Myocyte (in vitro differentiated cells): ENCODE results near the gene CDKL5. TPM values are rescaled to one million over a fixed set of nuclear protein-coding genes. Genes with fewer than 3 reads are reported as not detected.
"Not testable (repeated sequence)": the region's sequence is repeated elsewhere in the genome, so short reads cannot be mapped to it uniquely, and the experiment has no call there.

Source experiments
- DNase-seq: peaks from one replicate; pipeline ENCODE4 v3.0.0-alpha.2; 2012; ENCODE audit warnings: low read depth
- polyA plus RNA-seq: library from polyadenylated mRNA; unstranded; fragments of >200 nt; gene quantifications from one replicate; pipeline ENCODE4 v1.2.1, GENCODE V29; 2012; ENCODE audit warnings: missing spikeins
- total RNA-seq: library from RNA; depleted of rRNA; stranded (reverse); fragments of >200 nt; gene quantifications from 2 replicates; pipeline ENCODE4 v1.2.3, GENCODE V29; 2014

The CDKL5 gene
- 4.9 and 5.0 TPM in 2 replicates for total RNA-seq
- 1.3 TPM for polyA plus RNA-seq

- DNase-seq, result peak; percentile 95
These were observed at the start of gene CDKL5 for GRCh38 chrX:18425199-18426003. TSS of gene CDKL5 (plus strand) at chrX:18425608. CDS start at chrX:18507097, 81,489 bp downstream.

DNA sequence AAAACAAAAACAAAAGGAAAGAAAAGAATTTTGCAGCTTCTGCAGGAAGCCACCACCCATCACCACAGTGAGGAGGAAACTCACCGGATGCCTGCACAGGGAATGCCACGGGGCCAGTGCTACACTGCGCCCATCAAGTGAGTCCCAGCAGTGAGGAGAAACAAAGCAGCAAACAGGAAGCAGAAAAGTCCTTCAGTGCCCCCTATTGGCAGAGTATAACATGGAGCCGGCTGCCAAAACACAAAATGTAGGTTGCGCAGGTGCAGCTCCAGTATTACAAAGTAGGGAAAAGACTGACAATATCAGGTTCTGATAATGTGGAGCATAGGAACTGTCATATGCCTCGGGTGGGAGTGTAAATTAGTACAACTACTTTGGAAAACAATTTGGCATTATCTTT is 47.6 kb upstream of the CDKL5 start:
- DNase-seq, result peak; percentile 37

DNA sequence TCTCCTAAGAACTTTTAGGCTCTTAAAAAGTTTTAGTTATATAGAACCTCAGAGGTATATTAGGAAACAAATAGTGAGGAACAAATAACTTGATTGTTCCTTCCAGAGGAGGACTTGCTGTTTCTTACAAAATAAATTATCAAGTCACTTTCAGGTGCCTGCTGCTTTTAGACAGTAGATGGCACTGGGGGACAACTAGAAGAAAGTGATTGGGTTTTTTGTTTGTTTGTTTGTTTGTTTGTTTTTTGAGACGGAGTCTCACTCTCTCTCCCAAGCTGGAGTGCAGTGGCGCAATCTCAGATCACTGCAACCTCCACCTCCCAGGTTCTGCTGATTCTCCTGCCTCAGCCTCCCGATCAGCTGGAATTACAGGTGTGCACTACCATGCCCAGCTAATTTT is 35.4 kb upstream of the CDKL5 start:
- DNase-seq, result no peak

DNA sequence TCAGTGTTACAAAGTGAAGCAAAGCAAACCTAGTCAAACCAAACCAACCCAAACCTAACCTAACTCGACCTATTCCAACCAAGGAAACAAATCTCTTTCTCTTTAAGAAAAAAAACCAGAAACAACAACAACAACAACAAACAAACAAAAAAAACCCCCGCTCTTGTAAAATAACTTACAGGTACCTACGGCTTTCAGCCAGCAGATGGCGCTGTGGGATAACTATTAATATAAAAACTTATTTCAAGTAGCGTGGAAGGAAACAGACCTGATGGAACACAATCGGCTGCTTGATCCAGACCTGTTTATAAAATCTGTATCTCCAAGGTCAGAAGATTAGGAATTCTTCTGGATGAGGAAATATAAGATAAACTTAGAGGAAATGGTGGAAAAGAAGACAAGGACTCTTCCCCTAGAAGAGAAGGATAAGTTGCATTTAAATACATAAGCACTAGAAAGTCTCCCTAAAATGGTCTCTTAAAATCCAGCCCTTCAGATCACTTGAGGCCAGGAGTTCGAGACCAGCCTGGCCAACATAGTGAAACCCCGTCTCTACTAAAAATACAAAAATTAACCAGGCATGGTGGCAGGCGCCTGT is 34.4 kb upstream of the CDKL5 start:
- peak; percentile 43 for DNase-seq

GRCh38 chrX:18394477-18394876 is 30.9 kb upstream of the CDKL5 start:
- no peak for DNase-seq

- DNase-seq, result no peak
These were observed 23.6 kb upstream of the CDKL5 start for GRCh38 chrX:18401848-18402213.

DNA sequence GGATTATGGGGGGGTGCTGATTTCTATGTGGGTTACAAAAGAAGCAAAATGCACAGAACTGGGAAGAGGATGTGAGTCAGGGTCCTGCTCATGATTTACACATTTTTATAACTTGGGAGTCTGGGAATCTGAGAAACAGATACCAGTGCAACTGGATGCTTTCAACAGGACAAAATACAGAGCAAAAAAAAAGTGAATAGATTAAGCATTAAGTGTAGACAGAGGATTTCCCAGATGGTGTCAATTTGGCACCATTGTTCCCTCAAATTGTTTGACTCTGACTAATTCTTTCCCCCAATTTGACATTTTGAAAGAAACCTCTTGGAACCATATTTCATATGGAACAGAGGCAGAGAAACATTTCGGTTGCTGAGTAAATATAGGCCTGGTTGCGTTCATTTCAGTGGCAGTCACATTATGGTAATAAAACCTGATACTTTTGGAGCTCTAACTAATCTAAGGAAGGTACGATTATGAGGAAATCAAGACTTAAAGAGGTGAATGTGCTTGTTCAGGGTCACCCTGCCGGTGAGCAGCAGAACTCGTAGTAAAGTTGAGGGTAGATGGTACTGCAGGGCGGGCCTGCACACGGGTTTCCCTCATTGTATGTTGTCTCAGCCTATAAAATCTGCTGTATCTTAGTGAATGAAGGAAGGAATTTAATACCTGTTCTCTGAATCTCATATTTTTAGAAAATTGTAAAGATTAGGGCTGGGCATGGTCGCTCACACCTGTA is 18.7 kb upstream of the CDKL5 start:
- DNase-seq, result no peak

GRCh38 chrX:18410038-18410437 is 15.4 kb upstream of the CDKL5 start:
- peak; percentile 23 for DNase-seq

GRCh38 chrX:18415386-18415785 is 10.0 kb upstream of the CDKL5 start:
- DNase-seq, result peak; percentile 25

GRCh38 chrX:18422325-18422724 is 3.1 kb upstream of the CDKL5 start:
- peak; percentile 36 for DNase-seq

- no peak for DNase-seq
These were observed 2.5 kb upstream of the CDKL5 start for GRCh38 chrX:18422886-18423285.

DNA sequence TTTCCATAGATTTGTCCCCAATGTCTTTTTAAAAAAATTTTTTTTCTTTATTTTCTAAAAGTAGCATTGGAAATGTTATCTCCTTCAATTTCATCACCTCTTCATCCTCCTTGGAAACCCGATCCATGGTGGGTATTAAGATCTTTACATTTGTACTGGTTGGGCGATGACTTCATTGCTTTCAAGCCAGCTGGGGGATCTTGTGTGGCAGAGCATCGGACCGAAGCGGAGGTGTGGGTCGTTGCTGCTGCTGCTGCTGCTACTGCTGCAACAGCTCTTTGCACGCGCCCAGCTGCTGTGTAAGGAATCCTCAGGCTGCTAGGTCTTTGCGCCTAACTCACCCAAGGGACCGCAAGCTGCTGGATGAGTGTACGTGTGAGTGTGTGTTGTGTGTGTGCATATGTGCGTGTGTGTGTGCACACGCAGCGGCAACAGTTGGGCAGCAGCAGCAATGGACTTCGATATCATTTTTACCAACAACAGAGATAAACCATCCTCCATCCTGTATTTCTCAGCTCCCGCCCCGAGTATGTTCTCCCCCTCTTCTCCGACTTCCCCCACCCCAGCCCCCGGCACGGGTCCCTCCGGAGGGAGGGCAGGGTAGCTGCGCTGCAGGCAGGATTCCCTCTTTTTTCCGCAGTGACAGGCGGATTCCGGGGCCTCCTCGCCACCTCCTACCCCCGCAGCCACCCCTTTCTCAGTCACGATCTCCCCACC is 768 bp upstream of the CDKL5 start:
- DNase-seq, result peak; percentile 38

- DNase-seq, result no peak
These were observed 554 bp downstream of the CDKL5 start for GRCh38 chrX:18426004-18426320.

GRCh38 chrX:18428006-18428405 is 2.6 kb downstream of the CDKL5 start:
- no peak for DNase-seq

- DNase-seq, result not testable (repeated sequence)
These were observed 7.9 kb downstream of the CDKL5 start for GRCh38 chrX:18433288-18433687.

- no peak for DNase-seq
These were observed 9.5 kb downstream of the CDKL5 start for GRCh38 chrX:18434896-18435295.

DNA sequence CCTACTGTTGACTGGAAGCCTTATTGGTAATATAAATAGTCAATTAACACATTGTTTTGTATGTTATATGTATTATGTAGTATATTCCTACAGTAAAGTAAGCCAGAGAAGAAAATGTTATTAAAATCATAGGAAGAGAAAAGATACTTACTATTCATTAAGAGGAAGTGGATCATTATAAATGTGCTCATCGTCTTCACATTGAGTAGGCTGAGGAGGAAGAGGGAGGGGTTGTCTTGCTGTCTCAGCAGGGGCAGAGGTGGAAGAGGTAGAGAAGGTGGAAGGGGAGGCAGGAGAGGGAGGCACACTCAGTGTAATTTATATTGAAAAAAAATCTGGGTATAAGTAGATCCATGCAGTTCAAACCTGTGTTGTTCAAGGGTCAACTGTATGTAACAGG is 10.6 kb downstream of the CDKL5 start:
- no peak for DNase-seq

DNA sequence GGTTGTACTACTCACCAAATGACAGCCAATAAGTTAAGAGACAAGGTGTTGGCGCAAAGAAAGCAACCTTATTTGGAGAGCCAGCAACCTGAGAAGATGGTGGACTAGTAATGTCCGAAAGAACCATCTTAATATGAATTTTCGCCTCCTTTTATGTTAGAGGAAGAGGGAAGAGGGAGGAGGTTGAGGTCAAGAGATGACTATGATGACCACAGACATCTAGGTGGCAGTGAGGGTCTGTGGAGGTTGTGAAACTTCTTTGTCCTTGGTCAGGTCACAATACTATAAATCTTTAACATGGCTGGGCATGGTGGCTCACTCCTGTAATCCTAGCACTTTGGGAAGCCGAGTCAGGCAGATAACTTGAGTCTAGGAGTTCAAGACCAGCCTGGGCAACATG is 15.4 kb downstream of the CDKL5 start:
- no peak for DNase-seq

- DNase-seq, result no peak
These were observed 16.5 kb downstream of the CDKL5 start for GRCh38 chrX:18441780-18442367.

DNA sequence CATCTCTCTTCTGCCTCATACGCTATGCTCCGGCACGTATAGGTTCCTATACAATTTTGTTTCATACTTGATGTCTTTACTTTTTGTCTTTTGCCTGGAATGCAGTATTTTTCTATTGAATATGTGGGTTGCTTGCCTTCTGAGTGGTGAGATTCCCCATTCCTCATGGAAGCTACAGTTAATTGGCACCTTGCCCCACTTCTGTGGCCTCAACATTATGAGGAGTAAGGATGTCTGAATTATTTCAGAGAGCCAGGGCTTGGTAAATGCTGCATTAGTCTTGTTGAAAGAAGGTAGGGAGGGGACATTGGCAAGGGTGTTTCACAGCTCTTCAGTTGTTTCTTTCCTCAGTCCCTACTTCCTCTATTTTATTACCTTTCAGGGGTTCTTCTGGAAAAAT is 23.0 kb downstream of the CDKL5 start:
- peak; percentile 28 for DNase-seq

DNA sequence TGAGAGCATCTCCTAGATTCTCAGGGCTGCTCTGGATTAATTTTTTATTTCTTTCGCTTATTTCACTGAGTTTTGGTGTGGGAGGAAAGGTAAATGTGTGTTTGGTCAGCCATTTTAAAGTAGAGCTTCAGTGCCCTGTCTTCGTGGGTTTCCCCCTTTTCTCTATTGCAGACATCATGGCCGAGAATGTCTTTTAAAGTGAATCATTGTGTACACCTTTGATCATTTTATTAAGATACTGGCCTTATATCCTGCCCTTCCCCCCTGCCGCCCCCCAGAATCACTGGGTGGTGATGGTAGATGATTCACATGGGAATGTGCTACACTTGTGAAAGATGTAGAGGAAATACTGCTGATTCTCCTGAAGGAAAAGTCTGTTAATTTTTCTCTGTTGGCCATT is 23.8 kb downstream of the CDKL5 start:
- no peak for DNase-seq
